Measurements from ENCODE around the gene SCGB1D2. TPM values are rescaled to one million over a fixed set of nuclear protein-coding genes. Genes with fewer than 3 reads are reported as not detected.

SCGB1D2 gene
- total RNA-seq, 1 donor from 2014 or later: not detected

- intact Hi-C loops (cut with micrococcal nuclease): no loop called here
Measured at GRCh38 chr11:62256281-62256680, 14.2 kb downstream of the SCGB1D2 start.

GRCh38 chr11:62260261-62260953, 18.4 kb downstream of the SCGB1D2 start:
- intact Hi-C loops (cut with micrococcal nuclease): no loop called here

GRCh38 chr11:62264004-62264403, 22.0 kb downstream of the SCGB1D2 start:
- intact Hi-C loops (cut with micrococcal nuclease): no loop called here

DNA sequence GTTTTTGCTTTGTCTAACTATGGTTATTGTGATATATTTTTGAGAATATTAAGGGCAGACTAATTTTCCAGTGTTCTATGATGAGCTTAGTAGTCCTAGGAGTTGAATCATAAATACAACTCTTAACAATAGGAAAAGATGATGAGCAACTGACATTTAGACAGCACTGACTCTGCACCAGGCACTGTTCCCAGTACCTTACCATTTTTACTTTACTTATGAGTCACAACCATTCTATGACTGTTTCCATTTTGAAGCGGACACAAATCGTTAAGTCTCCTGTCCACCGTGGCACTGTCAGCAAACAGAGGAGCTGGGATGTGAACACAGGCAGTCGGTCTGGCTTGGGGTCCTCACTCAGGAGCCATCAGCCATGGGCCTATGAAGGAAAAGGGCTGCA, 24.5 kb downstream of the SCGB1D2 start:
- intact Hi-C loops (cut with micrococcal nuclease): no loop called here

DNA sequence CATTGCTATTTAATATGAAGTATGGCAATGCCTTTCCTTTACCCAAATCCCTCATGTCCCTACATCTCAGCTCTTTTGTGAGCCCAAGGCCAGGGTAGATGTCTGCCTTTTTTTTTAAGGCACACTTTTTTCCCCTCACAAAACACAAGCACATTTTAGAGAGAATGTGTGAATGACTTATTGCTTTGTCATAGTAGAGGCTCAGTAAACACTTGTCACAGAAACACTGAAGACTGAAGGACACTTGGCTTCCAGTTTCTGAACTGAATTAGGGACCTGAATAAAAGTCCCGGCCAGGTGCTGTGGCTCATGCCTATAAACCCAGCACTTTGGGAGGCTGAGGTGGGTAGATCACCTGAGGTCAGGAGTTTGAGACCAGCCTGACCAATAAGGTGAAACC, 25.0 kb downstream of the SCGB1D2 start:
- intact Hi-C loops (cut with micrococcal nuclease): no loop called here

- intact Hi-C loops (cut with micrococcal nuclease): no loop called here
Measured at GRCh38 chr11:62267576-62267975, 25.5 kb downstream of the SCGB1D2 start.

- intact Hi-C loops (cut with micrococcal nuclease): no loop called here
Measured at GRCh38 chr11:62269654-62270278, 27.7 kb downstream of the SCGB1D2 start, which contains the start of gene SCGB2A2. TSS of gene SCGB2A2 (plus strand) at chr11:62270158. CDS start at chr11:62270217, 59 bp downstream.

- intact Hi-C loops (cut with micrococcal nuclease): no loop called here
Measured at GRCh38 chr11:62273284-62273683, 31.2 kb downstream of the SCGB1D2 start.

DNA sequence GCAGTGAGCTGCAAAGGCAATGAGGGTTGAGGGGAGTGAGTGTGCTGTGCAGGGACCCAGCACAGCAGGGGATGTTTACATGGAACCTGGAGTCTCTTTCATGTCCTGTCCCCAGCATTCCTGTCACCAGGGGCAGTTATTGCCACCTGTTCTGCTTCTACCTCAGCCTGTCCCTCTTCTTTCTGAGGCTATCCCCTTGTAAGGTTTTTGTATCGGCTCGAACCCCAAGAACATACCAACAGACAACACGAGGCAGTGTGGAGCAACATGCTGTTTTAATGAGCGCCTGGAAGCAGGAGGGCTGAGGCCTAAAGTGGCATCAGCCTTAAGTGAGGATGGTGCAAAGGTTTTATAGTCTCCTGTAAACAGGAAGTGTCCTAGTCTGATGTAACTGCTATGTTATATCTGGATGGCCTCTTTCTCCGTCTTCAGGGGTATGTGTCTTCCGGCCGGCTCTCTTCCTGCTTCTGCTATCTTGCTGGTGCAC, 31.8 kb downstream of the SCGB1D2 start:
- intact Hi-C loops (cut with micrococcal nuclease): no loop called here

- intact Hi-C loops (cut with micrococcal nuclease): no loop called here
Measured at GRCh38 chr11:62280452-62280851, 38.4 kb downstream of the SCGB1D2 start.

Other genes starting within 250 kb of the SCGB1D2 start
- gene INCENP, start 118.2 kb upstream of the SCGB1D2 start, total RNA-seq: 155 and 163 TPM in 2 replicates
- not detected in 2 replicates for gene SCGB1D1, start 52.0 kb upstream of the SCGB1D2 start, total RNA-seq
- gene SCGB2A1, start 33.6 kb upstream of the SCGB1D2 start, total RNA-seq: not detected in 2 replicates
- not detected in 2 replicates for gene SCGB2A2, start 27.9 kb downstream of the SCGB1D2 start, total RNA-seq
- gene SCGB1D4, start 56.8 kb downstream of the SCGB1D2 start, total RNA-seq: not detected in 2 replicates
- gene ASRGL1, start 95.2 kb downstream of the SCGB1D2 start, total RNA-seq: 10.8 and 11.3 TPM in 2 replicates
- gene SCGB1A1, start 176.8 kb downstream of the SCGB1D2 start, total RNA-seq: not detected in 2 replicates